Endometrium (tissue), 2 donors: ENCODE measurements around the gene GALNT16.
"Not testable (repeated sequence)": the region's sequence is repeated elsewhere in the genome, so short reads cannot be mapped to it uniquely, and the experiment has no call there.

ENCODE experiments used
- FAIRE-seq: peaks from 2 replicates; lab custom pipeline; 2012; peaks lifted over from hg19 to GRCh38; lab: Jason Lieb, UNC
- donor health status: control.
- donor health status: control.

The GALNT16 gene

GRCh38 chr14:69287098-69288010, 27.4 kb downstream of the GALNT16 start:
- FAIRE-seq: no peak

GRCh38 chr14:69288011-69288771, 28.2 kb downstream of the GALNT16 start:
- FAIRE-seq: no peak

- no peak for FAIRE-seq
Observed at GRCh38 chr14:69288956-69289705, 29.2 kb downstream of the GALNT16 start.

- no peak for FAIRE-seq
Observed at GRCh38 chr14:69289811-69290520, 30.0 kb downstream of the GALNT16 start.

- not testable (repeated sequence) for FAIRE-seq
Observed at GRCh38 chr14:69290881-69291280, 30.9 kb downstream of the GALNT16 start.

DNA sequence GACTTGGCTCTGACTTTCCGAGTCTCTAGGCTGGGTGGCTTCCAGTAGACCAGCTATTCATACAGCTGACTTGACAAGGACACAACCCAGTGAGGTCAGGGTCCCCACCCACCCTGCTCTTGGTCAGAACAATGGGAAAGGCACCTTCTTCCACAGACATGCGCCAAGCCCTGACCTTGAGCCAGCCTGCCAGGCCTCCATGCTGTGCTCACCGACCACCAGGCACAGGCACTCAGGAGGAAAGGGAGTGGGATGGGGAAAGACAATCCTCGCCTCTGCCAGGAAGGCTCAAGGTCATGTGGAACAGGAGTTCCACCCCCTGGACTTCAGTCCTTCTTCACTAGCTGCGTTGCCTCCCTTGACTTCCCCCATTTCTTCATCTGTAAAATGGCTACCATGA, 31.4 kb downstream of the GALNT16 start:
- FAIRE-seq: no peak

- FAIRE-seq: no peak
Observed at GRCh38 chr14:69291891-69292561, 32.1 kb downstream of the GALNT16 start.

DNA sequence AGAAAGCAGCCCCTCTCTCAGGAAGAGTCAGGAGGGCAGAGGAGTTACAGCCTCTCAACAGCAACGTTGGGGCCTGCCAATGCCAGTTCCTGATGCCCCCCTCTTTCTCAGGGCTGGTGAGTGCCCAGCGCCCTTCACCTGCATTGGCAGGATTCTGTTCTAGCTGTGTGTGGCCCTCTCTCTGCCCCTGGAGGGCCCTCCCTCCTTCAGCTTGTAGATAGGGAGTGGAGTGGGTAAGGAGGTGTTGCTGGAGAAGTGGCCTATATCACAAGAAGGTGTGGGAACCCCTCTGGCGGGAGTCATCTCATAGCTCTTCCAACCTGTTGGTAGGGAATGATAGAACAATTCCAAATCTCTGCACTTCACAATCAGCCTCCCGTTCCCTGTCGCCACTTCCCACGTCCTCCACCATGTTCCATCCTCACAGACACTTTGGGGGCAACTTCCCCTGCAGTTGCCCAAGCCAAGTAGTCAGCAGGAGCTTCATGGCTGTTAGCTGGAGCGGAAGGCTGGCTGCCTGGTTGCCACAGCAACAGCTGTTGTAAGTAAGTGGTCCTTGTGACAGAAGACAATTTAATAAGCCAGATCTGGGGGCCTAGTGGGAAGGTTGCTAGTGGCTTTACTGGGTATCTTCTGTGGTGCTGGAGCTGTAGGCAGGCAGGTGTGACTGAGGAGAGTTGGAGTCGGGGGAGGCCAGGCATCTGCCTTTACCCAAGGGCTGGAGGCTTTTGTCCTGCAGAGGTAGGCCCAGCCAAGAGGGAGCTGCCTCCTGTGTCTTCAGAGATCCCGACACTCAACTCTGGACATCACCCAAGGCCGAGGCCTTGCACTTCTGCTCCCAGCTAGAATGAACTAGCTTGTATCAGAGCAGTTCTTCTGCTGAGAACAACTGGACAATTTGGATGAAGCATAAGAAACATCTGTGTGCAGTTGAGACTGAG, 38.4 kb downstream of the GALNT16 start:
- FAIRE-seq: no peak

DNA sequence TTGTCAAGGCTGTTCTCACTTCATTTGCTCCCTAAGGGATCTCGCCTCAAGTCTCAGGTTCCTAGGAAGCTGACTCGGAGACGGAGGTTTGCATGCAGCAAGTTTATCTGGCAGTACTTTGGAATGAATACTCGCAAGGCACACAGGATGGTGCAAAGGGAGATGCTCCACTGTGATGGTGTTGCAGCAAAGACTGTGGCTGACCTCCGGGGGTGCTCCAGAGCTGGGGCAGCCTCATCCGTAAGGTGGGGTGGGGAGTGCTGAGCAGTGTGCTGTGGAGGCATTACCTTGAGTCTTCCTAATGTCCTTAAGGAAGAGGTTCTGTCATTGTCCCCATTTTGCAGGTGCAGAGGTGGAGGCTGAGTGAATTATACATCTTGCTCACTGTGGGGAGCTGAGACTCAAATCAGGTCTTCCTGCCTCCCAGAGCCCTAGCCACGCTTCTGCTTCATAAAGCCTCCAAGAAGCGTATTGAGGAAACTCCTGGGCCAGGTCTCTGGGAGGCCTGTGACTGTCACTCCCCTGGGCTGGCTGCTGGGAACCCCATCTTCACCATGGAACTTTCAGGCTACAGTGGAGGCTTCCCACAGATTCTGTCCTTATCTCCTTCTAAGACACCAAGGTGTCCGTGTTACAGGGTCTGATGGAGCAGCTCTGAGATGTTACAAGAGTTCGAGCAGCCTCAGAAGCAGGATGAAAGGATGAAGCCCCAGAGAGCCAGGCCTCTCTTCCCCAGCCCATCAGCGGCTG, 39.5 kb downstream of the GALNT16 start:
- no peak for FAIRE-seq

GRCh38 chr14:69300601-69301221, 40.8 kb downstream of the GALNT16 start:
- FAIRE-seq: no peak

DNA sequence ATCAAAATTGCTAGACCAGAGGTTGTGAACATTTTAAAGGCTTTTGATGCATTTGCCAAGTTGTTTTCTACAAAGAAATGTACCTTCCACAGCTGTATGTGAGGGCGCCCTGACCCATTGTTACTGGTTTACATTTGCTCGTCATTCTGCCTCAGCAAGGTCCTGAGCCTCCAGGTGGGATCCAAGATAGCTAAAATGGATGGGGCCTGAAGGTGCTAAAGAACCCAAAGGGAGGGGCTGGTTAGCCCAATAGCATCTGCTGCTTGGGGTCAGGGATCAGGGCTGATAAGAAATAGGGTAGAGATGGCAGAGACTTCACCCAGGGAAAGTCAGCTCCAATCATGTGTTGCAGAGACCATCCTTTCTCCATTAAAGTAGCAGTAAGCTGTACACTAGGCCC, 43.1 kb downstream of the GALNT16 start:
- FAIRE-seq: no peak

- no peak for FAIRE-seq
Observed at GRCh38 chr14:69312608-69313007, 52.6 kb downstream of the GALNT16 start.

DNA sequence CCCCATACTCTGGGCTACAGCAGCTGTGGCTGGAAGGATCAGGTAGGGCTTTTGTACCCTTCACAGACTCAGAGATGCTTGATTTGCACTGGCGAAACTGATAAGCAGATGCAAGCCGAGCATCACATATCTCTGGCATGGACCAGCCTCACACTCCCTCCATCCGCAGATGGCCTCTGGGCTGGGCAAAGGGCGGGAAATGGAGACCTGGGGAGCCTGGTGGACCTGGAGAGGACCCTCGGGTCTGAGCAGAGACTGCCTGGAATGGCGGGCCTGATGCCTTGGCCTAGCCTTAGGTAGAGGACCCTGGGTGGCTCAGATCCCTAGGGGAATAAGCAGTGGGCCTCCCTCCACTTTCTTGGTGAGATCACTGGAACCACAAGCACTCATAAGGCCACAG, 53.2 kb downstream of the GALNT16 start:
- no peak for FAIRE-seq

DNA sequence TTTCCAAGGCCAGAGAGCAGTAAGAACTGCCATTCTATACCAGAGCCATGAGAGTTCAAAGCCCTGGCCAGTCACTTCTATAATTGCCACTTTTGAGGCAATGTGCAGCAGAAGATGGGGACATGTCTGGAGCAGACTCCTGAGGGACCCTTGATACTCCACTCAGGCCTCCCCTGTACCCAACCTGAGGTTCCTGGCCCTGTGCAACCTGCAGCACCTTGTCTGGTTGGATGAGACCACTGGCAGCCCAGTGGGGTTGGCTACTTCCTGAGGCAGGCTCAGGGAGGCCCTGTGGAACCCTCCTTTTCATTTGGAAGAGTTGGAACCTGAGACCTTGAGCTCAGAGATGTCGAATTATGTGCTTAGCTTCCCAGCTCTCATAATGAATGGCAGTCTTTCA, 54.4 kb downstream of the GALNT16 start:
- no peak for FAIRE-seq

GRCh38 chr14:69315301-69315700, 55.3 kb downstream of the GALNT16 start:
- no peak for FAIRE-seq

GRCh38 chr14:69316449-69317101, 56.6 kb downstream of the GALNT16 start:
- FAIRE-seq: no peak

DNA sequence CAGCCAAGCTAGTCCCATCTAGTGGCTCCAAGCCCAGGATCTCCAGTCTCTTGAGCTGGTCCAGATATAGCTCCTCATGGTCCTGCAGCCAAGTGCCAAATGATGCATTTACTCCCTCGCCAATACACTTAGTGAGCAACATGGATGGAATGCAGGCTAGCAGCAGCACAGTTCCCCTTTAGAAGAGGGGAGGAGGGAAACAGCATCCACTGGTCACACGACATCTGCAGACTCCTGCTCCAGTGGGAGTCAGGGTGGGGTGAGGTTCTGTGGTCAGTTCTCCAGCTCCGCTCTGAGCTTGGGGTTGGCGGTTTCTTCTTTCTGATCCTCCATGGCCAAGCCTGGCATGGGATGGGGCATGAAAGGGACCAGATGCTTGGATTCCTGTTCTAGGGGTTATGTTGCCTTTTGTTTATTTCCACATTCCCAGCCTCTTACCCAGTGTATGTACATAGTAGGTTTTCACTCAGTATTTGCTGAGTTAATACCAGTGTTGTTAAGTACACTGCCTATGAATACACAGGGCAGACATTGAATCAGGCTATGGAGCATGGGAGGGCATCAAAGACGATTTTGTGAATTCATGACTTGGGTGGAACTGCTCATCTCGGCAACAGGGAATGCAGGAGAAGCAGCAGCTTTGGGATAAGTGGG, 57.3 kb downstream of the GALNT16 start:
- peak; percentile 58 for FAIRE-seq

- no peak for FAIRE-seq
Observed at GRCh38 chr14:69317780-69318179, 57.8 kb downstream of the GALNT16 start.
